Gastrocnemius medialis (tissue), 4 donors: ENCODE results near the gene OR2AE1. TPM values are rescaled to one million over a fixed set of nuclear protein-coding genes. Genes with fewer than 3 reads are reported as not detected.

ENCODE experiments used
- ATAC-seq, 2 donors: fragments of 150-250 bp; one replicate each; pipeline ENCODE4 v1.9.1; 2016
- DNase-seq, 2 donors: peaks; one replicate each; pipeline ENCODE4 v3.0.0-alpha.2; 2019
- H3K27ac ChIP-seq, 4 donors: fragments of 200-600 bp; sonication (generic); 1 replicate in 1 of 4; 2 replicates in 3 of 4; pipeline ENCODE4 v1.5.1; 2016 to 2018; ENCODE audit warnings: mild to moderate bottlenecking in 2 of 4, moderate library complexity in 1 of 4
- H3K27me3 ChIP-seq, 3 donors: fragments of 200-600 bp; sonication (generic) in 2 of 3; 1 replicate in 1 of 3; 2 replicates in 2 of 3; pipeline versions ENCODE4 v1.5.1 to v1.6.0; 2016 to 2019; ENCODE audit warnings: mild to moderate bottlenecking in 1 of 3, moderate library complexity in 1 of 3
- H3K36me3 ChIP-seq, 2 donors: fragments of 200-600 bp; sonication (generic) in 1 of 2; one replicate each; pipeline ENCODE4 v1.5.1; 2017 to 2018
- H3K4me1 ChIP-seq, 2 donors: fragments of 200-600 bp; sonication (generic) in 1 of 2; one replicate each; pipeline ENCODE4 v1.5.1; 2016 to 2017; ENCODE audit warnings: mild to moderate bottlenecking in 2 of 2
- H3K4me3 ChIP-seq, 4 donors: fragments of 200-600 bp; sonication (generic) in 3 of 4; 1 replicate in 1 of 4; 2 replicates in 3 of 4; pipeline ENCODE4 v1.5.1; 2016 to 2019; ENCODE audit warnings: mild to moderate bottlenecking in 2 of 4
- H3K9me3 ChIP-seq, 3 donors: fragments of 200-600 bp; sonication (generic) in 2 of 3; 1 replicate in 1 of 3; 2 replicates in 2 of 3; pipeline ENCODE4 v1.5.1; 2016 to 2019
- POLR2A ChIP-seq, 2 donors: fragments of 450-650 bp; IDR thresholded peaks; one replicate each; pipeline ENCODE4 v1.6.1; 2017; ENCODE audit warnings: antibody characterized with exemption in 2 of 2, mild to moderate bottlenecking in 2 of 2, moderate library complexity in 2 of 2
- in situ Hi-C, 4 donors: fragments of 200-750 bp; cut with MboI; loops; one replicate each; pipeline versions ENCODE4 v1.15.0 to v1.8.0; 2017; ENCODE audit warnings: low sequenced_read_pairs in 4 of 4
- intact Hi-C: fragments of 100-400 bp; cut with DNase I; formaldehyde crosslinking; loops from one replicate; pipeline ENCODE4 v1.15.1; 2023; ENCODE audit warnings: low total_unique reads
- total RNA-seq, 4 donors: library from RNA; depleted of rRNA; stranded (reverse); fragments of >200 nt; gene quantifications; one replicate each; pipeline versions ENCODE4 v1.1.0 to v1.2.3, GENCODE V29; 2016
- TF ChIP-seq, protein P1 (sequence below), 5 experiments: fragments of 450-650 bp in 3 of 5; fragments of 200-600 bp in 2 of 5; sonication (generic) in 2 of 5; IDR thresholded peaks in 4 of 5; conservative IDR thresholded peaks in 1 of 5; 1 replicate in 4 of 5; 2 replicates in 1 of 5; pipeline ENCODE4 v1.5.1; 2016 to 2019; ENCODE audit warnings: antibody characterized with exemption in 5 of 5, mild to moderate bottlenecking in 3 of 5, moderate library complexity in 3 of 5

Gene OR2AE1
- total RNA-seq, 4 donors from 2014 or later, result not detected

DNA sequence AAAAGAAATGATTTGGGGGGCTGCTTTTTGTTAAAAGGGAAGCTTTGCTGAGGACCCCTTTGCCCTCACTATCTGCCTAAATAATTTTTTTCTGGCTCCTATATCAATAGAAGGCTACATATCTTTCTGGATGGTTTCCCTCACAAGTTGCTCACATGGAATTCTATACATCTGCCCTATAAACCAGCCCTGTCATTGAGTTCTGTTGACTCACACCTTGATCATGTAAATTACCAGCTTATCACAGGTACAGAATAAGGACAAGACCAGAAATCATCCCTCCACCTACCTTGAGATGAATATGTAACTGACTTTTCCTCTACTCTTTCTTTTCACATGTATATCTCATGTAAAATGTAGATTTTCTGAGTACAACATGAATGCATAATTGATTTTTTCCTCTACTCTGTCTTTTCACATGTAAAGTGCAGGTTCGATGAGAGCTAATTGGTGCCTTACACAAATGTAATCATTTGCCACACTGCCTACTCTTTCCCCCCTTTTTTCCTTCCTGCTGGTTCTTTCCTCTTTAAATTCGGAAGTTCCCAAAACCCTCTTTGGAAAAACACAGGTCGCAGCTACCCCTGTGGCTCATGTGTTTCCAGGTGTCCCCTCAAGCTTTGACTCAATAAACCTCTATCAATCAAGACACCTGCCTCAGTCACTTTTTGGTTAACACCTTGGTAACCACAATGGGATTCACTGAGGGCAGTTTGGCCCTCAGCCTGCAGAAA is 36.5 kb downstream of the OR2AE1 start:
- in situ Hi-C loops, result loop anchor here in 1 of 4 donors (25.0 kb wide), 1 partner anchor 203 kb away; no protein-coding TSS in a partner anchor
- no peak overlapping the region for H3K27ac ChIP-seq
- no peaks in the 10 kb centered on the region for H3K27me3 ChIP-seq
- no peaks in the 10 kb centered on the region for H3K36me3 ChIP-seq
- intact Hi-C loops, result no loop called here
- no peaks in the 10 kb centered on the region for H3K9me3 ChIP-seq
- H3K4me3 ChIP-seq, result no peak overlapping the region
- DNase-seq, result no peak
- ATAC-seq, result no peak
- no peaks in the 10 kb centered on the region for H3K4me1 ChIP-seq
- no peak for TF ChIP-seq POLR2A (IDR thresholded peaks at IDR 0.05)
- TF ChIP-seq, protein P1, sequence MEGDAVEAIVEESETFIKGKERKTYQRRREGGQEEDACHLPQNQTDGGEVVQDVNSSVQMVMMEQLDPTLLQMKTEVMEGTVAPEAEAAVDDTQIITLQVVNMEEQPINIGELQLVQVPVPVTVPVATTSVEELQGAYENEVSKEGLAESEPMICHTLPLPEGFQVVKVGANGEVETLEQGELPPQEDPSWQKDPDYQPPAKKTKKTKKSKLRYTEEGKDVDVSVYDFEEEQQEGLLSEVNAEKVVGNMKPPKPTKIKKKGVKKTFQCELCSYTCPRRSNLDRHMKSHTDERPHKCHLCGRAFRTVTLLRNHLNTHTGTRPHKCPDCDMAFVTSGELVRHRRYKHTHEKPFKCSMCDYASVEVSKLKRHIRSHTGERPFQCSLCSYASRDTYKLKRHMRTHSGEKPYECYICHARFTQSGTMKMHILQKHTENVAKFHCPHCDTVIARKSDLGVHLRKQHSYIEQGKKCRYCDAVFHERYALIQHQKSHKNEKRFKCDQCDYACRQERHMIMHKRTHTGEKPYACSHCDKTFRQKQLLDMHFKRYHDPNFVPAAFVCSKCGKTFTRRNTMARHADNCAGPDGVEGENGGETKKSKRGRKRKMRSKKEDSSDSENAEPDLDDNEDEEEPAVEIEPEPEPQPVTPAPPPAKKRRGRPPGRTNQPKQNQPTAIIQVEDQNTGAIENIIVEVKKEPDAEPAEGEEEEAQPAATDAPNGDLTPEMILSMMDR (IDR thresholded peaks at IDR 0.05 in 4 of 5, conservative IDR thresholded peaks at IDR 0.05 in 1 of 5), result no peak

GRCh38 chr7:99839287-99840021 is 37.4 kb downstream of the OR2AE1 start:
- DNase-seq, result no peak
- Histone ChIP-seq H3K4me3 (no peak overlapping the region), H3K36me3 (no peaks in the 10 kb centered on the region), H3K9me3 (no peaks in the 10 kb centered on the region), H3K4me1 (no peaks in the 10 kb centered on the region), H3K27me3 (no peaks in the 10 kb centered on the region), H3K27ac (no peak overlapping the region)
- in situ Hi-C loops (loop anchor here in 1 of 4 donors (25.0 kb wide), 1 partner anchor 202 kb away; no protein-coding TSS in a partner anchor), intact Hi-C loops (no loop called here)
- no peak for ATAC-seq
- TF ChIP-seq, protein P1 (IDR thresholded peaks at IDR 0.05 in 4 of 5, conservative IDR thresholded peaks at IDR 0.05 in 1 of 5), result no peak

DNA sequence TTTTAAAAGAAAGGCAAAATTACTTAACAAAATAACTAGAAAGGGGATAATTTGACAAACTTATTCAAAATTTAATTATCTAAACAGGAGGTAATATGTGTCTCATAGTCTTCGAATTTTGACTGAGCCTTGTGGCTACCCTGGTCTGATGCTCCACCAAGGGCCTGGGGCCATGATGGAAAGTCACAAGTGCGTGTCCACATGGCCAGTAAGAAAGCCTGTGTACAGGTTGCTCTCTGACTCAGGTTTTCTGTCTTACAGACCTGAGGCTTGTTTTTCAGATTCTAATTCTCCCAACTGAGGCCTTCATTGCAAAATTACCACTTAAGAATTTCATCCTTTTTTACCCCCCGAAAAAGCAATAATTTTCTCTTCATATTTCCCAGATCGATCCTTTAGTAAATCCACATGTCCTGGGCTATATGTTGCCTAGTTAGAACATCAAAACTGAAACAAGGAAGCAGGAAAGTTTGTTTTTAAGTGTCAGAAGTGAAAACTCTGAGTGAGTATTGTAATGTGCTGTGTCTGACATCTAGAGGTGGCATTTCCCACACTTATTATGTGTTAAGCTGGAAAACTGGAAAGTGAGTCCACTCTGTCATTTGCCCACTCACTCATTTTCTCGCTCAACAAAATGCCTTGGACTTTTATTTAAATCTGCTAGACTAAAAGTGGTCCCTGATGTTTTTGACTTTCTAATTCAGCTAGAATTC is 39.0 kb downstream of the OR2AE1 start:
- Histone ChIP-seq H3K9me3 (no peaks in the 10 kb centered on the region), H3K36me3 (no peaks in the 10 kb centered on the region), H3K27me3 (no peaks in the 10 kb centered on the region), H3K4me1 (no peaks in the 10 kb centered on the region), H3K4me3 (no peak overlapping the region), H3K27ac (no peak overlapping the region)
- no peak for DNase-seq
- intact Hi-C loops (loop anchor here (1.0 kb wide), 1 partner anchor 207 kb away; no protein-coding TSS in a partner anchor), in situ Hi-C loops (loop anchor here in 1 of 4 donors (25.0 kb wide), 1 partner anchor 201 kb away; no protein-coding TSS in a partner anchor)
- peak; percentile 39 to 42 for ATAC-seq
- TF ChIP-seq POLR2A (IDR thresholded peaks at IDR 0.05), result no peak
- TF ChIP-seq, protein P1 (IDR thresholded peaks at IDR 0.05 in 4 of 5, conservative IDR thresholded peaks at IDR 0.05 in 1 of 5), result peak in 1 of 5 experiments; percentile 26

- Histone ChIP-seq H3K4me1 (no peaks in the 10 kb centered on the region), H3K9me3 (no peaks in the 10 kb centered on the region), H3K27ac (no peak overlapping the region), H3K4me3 (no peak overlapping the region), H3K27me3 (no peaks in the 10 kb centered on the region), H3K36me3 (no peaks in the 10 kb centered on the region)
- intact Hi-C loops, result no loop called here
- in situ Hi-C loops, result loop anchor here in 1 of 4 donors (25.0 kb wide), 1 partner anchor 198 kb away; no protein-coding TSS in a partner anchor
- ATAC-seq, result no peak
- no peak for DNase-seq
- TF ChIP-seq, protein P1 (IDR thresholded peaks at IDR 0.05 in 4 of 5, conservative IDR thresholded peaks at IDR 0.05 in 1 of 5), result no peak
- no peak for TF ChIP-seq POLR2A (IDR thresholded peaks at IDR 0.05)
Measured at GRCh38 chr7:99835189-99835588, 41.6 kb downstream of the OR2AE1 start.
